Fibroblast of pulmonary artery (primary cell): ENCODE results near the gene COL6A1.

ENCODE experiments used
- DNase-seq: peaks from one replicate; pipeline ENCODE4 v3.0.0-alpha.2; 2010; ENCODE audit warnings: low read depth
- H3K4me3 ChIP-seq: replicated peaks from 2 replicates; pipeline ENCODE4 v1.5.1; 2011; ENCODE audit warnings: low read depth, mild to moderate bottlenecking, control low read depth, low read length, moderate library complexity
- TF ChIP-seq, protein P1 (sequence below): IDR thresholded peaks from 2 replicates; pipeline ENCODE4 v1.5.1; 2011; ENCODE audit warnings: mild to moderate bottlenecking, control low read depth, low read length, inconsistent platforms; ENCODE audit errors: missing control alignments

Gene COL6A1

GRCh38 chr21:46014828-46015227 is 33.3 kb downstream of the COL6A1 start:
- no peak for DNase-seq
- TF ChIP-seq, protein P1, sequence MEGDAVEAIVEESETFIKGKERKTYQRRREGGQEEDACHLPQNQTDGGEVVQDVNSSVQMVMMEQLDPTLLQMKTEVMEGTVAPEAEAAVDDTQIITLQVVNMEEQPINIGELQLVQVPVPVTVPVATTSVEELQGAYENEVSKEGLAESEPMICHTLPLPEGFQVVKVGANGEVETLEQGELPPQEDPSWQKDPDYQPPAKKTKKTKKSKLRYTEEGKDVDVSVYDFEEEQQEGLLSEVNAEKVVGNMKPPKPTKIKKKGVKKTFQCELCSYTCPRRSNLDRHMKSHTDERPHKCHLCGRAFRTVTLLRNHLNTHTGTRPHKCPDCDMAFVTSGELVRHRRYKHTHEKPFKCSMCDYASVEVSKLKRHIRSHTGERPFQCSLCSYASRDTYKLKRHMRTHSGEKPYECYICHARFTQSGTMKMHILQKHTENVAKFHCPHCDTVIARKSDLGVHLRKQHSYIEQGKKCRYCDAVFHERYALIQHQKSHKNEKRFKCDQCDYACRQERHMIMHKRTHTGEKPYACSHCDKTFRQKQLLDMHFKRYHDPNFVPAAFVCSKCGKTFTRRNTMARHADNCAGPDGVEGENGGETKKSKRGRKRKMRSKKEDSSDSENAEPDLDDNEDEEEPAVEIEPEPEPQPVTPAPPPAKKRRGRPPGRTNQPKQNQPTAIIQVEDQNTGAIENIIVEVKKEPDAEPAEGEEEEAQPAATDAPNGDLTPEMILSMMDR: no peak
- H3K4me3 ChIP-seq: no peak overlapping the region

DNA sequence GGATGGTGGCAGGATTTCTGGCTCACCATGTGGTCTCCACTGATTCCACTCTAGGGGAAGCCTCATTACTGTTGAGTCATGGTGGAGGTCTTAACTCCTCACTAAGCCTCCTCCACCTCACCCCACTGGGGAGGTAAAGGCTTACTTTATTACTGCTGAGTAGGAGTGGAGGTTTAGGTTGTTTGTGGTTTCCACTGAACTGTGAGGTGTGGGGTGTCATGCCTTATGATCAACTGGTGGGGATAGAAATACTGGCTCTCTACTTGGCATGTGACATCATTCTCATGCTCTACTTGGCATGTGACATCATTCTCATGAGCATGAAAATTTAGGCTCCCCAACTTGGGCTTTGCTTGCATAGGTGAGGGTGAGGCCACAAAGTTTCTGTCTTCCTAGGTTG is 35.6 kb downstream of the COL6A1 start:
- TF ChIP-seq, protein P1: no peak
- DNase-seq: no peak
- H3K4me3 ChIP-seq: no peak overlapping the region

- H3K4me3 ChIP-seq: no peak overlapping the region
- DNase-seq: no peak
- TF ChIP-seq, protein P1: no peak
These were observed 36.1 kb downstream of the COL6A1 start for GRCh38 chr21:46017695-46018094.

GRCh38 chr21:46018615-46019014 is 37.0 kb downstream of the COL6A1 start:
- H3K4me3 ChIP-seq: no peak overlapping the region
- no peak for DNase-seq
- TF ChIP-seq, protein P1: no peak

GRCh38 chr21:46020581-46020980 is 39.0 kb downstream of the COL6A1 start:
- H3K4me3 ChIP-seq: no peak overlapping the region
- DNase-seq: no peak
- TF ChIP-seq, protein P1: no peak

DNA sequence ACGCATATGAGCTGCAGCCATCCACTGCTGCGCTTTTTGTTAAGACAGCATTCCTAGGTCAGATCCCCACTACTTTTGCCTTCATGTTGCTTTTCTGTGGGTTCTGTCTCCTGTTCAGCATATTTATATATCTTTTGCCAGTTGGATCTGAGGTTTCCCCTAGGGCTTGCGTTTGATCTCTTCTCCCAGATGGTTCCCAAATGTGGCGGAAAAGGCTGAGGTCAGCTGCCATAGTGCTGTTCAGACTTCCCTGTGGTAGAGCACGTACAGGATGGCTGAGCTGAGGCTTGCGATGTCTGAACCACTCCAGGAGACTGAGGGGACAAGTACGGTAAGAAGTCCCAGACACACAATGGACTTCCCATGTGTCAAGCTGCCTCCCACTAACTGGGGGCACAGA is 39.8 kb downstream of the COL6A1 start:
- TF ChIP-seq, protein P1: no peak
- no peak for DNase-seq
- no peak overlapping the region for H3K4me3 ChIP-seq

DNA sequence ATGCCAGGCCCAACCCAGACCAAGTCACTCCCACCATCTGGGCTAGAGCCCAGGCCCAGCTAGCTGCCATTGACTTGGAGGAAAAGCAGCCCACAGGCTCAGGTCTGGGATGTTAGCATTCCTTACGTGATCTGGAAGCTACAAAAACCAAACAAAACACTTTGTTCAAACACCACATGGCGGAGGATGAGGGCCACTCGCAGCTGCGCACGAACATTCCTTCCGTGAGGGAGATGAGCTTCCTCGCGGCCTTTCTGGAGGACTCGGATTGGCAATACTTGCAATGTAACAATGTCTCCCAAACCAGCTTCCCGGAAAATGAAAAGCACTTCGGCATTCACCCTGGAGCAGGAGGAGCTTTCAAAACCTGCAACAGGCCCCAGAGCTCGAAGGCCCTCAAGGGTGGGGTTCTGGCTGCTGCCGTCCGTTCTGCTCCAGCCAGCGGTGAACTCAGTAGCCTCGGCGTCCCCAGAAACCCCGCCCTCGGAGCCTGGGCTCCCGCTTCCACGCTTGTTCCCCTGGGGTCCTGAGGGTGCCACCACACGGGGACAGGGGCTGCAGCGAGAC is 40.5 kb downstream of the COL6A1 start:
- TF ChIP-seq, protein P1: no peak
- no peak for DNase-seq
- H3K4me3 ChIP-seq: no peak overlapping the region
